ENCODE measurements around the gene IFNG. TPM values are rescaled to one million over a fixed set of nuclear protein-coding genes. Genes with fewer than 3 reads are reported as not detected.

Gene IFNG
- not detected in 2 replicates for polyA plus RNA-seq

DNA sequence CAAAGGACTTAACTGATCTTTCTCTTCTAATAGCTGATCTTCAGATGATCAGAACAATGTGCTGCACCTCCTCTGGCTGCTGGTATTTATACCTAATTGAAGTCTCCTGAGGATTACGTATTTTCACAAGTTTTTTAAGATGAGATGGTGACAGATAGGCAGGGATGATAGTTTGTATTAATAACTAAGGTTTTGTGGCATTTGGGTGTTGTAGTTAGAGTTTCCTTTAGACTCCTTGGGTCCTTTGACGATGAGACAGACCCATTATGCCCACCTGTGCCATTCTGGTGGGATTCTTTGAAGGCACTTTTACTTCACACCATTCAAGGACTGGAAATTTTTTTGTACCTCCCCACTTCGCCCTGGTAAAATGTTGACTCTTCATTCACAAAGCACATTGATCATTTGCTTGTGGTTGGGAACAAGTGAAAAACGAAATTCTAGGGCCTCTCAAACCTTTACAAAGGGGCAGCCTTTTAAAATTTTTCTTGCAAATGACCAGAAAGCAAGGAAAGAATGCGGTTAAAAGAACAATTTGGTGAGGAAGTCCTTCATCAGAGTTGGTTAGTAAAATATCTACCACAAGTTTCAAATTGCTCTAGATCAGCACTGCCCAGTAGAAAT lies at the start of gene IFNG:
Gene IFNG (minus strand): TSS at position 60 of the 624 bp plus-strand sequence. CDS start 125 bp downstream, outside the sequence.

Other genes with a start within 250 kb of the IFNG start
- gene IFNG-AS1, start 170.3 kb downstream of the IFNG start, polyA plus RNA-seq: not detected in 2 replicates
- not detected in 2 replicates for gene IL26, start 66.1 kb upstream of the IFNG start, polyA plus RNA-seq
- 2.3 TPM in 1 of 2 replicates, not detected in the other for gene IL22, start 93.9 kb upstream of the IFNG start, polyA plus RNA-seq
- 5.6 and 12.8 TPM in 2 replicates for gene MDM1, start 172.6 kb upstream of the IFNG start, polyA plus RNA-seq